Left lobe of liver (tissue), 2 donors: Measurements from ENCODE around the gene KAT6B. TPM values are rescaled to one million over a fixed set of nuclear protein-coding genes. Genes with fewer than 3 reads are reported as not detected.

Source experiments
- ATAC-seq: fragments of 200-7000 bp; cut with Tn5 transposase; one replicate; pipeline ENCODE4 v1.9.1; 2020; ENCODE audit warnings: mild to moderate bottlenecking, moderate library complexity
- DNase-seq: peaks from one replicate; pipeline ENCODE4 v3.0.0-alpha.2; 2020; ENCODE audit warnings: low spot score
- total RNA-seq: library from RNA; stranded (reverse); gene quantifications from one replicate; pipeline ENCODE4 v1.2.1, GENCODE V29; 2021
- donor health status: DM: no; HTN: no; CAD: no; lungs with moderate emphysema.
- donor health status: DM: no; HTN: yes; CAD: no.

KAT6B gene
- total RNA-seq, 1 donor from 2014 or later = 9.4 TPM

DNA sequence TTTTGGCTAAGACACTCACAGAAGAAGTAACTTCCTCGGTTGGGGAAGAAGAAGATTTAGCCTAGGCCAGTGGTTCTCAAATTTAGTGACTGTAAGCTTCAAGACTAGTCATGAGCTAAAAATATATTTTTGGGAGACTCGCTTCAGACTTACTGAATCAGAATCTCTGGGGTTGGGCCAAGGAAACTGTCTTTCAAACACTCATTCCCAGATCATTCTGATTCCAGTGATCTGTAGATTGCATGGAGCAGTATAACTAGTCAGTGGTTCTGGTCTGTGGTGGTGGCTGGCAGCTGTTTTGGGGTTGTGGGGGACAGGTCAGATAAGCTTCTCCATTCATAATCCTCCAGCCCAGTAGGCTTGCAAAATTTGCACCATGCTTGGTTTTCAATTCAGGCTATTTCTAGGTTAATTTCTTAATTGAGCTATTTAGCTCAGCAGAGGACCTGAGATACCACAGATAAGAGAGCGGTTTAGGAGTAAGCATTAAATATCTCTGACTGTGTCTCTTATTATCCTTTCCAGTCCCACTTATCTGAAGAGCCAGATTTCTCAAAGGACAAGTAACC lies 3.8 kb upstream of the KAT6B start:
- no peak for DNase-seq
- no peak for ATAC-seq

DNA sequence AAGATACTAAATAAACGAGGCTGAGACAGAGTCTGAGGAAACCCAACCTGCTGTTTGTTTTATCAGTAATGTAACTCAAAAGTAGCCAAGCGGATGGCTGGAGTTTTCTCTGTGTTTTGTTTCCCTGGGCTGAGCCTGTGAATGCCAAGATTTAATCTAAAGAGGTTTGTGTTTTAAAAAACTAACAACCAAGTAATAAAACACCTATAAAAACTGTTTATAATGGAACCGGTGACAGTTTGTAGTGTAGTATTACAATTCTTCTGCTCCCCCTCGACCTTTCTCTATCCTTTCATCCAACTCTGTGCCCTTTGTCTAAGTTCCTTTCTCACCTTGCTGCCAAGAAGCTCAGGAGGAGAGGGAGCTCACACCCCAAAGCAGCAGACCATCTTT lies 2.6 kb upstream of the KAT6B start:
- ATAC-seq = no peak
- no peak for DNase-seq

DNA sequence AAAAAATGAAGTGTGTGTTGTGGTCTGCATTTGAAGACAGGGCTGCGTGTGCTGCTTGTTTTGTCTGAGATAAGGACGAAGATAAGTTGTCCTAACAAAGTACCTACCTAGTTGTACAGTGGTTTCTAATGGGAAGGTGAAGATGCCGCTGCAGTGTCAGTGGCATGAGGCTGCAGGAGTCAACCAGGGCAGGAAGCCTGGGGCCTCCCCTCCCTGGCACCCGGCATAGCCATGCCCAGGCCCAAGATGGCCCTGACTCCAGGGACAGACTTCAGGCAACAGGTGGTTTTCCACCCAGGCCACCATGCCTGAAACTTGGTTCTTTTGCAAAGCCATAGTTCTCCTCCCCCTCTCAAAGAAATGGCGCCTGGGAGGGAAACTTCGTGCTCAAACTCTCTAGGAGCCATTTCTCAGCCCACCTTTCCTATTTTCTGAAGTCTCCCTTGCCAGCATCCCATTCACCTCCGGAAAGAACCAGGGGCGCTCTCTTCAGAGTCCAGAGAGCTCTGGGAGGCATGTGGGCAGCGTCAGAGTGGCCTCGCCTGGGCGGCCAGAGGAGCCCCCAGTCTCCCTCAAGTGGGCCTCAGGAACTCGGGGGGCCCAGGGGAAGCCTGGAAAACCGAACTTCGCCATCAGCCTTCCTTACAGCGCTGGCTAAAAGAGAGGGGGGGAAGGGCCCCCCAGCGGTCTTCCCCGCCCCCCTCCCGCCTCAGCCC lies 2.1 kb upstream of the KAT6B start:
- DNase-seq (no peak), ATAC-seq (no peak)

DNA sequence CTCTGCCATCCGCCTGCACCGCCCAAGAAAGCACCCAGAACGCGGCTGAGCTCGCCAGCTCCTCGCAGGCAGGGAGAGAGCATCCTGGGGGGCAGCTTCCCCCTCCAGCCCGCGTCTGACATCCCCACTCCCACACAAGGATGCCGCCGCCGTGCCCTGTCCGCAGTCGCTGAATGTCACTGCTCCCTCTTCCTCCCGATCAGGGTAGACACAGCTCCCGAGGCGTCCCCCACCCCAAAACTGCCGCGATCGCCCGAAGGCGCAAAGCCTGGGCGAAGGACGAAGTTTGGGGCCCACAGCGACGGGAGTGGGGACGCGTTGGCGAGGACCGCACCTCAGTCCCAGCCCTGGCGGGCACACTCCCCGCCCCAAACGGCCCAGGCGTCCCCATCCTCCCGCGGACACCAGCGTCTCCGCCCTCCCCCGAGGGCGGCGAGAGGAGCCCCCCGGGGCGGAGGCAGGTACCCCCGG lies 1.5 kb upstream of the KAT6B start:
- DNase-seq = peak; percentile 63
- no peak for ATAC-seq

DNA sequence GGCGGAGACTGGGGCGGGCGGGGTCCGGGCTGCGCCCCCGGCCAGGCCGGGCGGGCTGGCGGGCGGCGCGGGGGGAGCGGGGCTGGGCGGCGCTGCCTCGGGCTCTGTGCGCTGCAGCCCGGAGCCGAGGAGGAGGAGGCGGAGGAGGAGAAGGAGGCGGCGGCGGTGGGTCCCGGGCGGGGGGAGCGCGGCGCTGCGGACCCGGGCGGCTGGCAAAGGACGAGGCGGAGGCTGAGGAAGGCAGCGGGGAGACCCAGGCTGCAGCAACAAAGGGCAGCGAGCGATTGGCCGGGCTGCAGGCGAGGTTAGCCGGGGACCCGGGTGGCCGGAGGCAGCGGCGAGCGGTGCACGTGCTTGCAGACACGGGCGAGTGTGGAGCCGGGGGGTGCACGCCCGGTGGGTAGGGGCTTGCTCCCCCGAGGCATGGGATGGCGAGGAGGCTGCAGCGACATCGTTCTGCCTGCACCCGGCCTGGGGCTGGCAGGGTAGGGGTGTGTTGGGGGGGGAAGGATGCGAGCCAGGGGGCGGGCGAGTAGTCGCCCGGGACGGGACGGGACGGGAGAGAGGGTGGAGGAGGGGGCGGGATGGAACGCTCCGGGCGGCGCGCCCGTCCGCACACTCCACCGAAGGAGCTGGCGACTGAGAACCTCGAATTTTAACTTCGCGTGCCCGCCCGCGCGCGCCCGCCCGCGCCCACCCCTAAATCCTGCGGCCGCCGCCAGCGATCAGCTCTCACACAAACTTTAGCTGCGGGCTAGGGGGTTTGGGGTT lies 844 bp upstream of the KAT6B start:
- peak; percentile 54 for ATAC-seq
- no peak for DNase-seq

DNA sequence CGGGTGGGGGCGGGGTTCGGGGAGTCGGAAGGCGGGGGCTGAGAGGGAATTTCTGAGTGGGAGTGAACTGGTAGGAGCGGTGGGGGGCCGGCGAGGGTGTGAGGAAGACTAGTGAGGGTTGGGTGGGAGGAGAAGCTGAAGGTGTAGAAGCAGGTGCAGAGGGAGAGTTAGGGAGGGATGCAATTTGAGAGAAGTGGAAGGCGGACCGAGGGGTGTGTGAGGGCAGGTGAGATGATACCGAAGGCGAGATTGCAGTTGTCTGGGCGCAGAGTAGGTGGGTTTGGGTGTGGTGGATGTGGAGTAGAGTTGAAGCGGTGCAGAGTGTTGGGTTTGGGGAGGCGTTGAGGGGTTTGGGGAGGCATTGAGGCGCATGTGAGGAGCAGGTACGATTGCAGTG lies 643 bp downstream of the KAT6B start:
- DNase-seq (no peak), ATAC-seq (no peak)

DNA sequence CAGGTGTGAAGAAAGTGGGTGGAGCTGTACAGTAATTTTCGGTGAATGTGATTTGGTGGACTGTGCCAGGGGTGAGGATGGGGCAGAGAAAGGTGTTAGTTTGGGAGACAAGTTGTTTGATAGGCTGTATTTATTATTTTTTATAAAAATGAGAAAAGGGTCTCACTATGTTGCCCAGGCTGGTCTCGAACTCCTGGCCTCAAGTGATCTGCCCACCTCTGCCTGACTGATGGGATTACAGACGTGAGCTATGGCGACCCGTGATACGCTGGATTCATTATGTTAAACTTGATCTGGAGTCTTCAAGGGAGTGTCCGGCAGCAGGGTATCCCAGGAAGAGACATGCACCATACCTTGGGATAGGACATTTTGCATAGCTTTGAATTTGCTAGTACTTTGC lies 1.3 kb downstream of the KAT6B start:
- ATAC-seq (no peak), DNase-seq (no peak)

DNA sequence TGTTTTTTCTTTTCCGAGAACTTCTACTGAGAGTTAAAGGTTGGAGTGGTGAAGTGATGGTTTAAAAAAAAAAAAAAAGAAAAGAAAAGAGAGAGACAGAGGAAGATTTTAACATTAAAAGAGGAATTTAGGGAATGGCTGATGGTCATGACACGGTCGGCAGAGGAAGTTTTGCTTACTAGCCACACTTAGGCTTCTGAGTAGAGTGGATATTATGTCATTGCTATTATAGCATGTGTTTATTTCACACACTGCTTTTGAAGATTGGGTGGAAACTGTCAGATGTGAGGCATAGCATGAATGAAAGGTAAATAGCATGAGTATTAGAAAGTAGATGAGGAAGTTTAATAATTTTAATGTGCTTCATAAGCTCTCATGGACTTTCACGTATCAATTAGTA lies 2.5 kb downstream of the KAT6B start:
- no peak for DNase-seq
- no peak for ATAC-seq

DNA sequence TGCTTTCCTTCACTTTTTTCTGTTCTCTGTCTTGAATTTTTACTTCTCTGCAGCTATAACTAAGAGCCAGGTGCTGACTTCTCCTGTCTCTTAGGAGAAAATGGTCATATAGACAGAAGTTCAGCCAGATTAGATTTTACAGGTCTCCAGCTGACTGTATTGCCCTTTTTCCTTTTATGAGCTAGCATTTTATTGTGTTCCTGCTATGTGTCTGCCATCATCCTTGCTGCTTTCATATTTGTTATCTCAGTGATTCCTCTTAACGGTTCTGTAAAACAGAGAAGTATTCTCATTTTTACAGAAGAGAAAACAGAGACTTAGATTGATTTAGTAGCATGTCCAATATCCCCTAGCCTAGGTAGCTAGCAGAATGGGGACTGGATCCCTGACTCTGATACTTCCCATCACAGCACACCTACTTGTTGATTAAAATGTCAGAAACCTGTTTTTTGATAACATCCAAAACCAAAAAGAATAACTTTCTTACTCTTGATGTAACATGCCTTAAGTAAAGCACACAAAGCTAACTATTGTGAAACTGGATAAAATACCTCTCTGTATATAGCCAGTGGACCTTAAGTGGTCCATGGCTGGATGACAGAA lies 5.2 kb downstream of the KAT6B start:
- ATAC-seq (no peak), DNase-seq (no peak)

DNA sequence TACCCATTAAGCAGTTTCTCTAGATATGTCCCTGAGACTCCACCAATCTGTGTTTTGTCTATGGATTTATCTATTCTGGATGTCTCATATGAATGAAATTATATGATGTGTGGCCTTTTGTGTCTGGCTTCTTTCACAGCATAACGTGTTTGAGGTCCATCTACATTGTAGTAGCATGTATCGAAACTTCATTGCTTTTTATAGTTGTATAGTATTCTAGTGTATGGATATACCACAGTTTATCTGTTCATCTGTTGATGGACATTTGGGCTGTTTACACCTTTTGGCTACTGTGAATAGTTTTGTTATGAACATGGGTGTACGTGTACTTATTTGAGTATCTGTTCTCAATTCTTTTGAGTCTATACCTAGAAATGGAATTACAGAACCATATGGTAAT lies 9.6 kb downstream of the KAT6B start:
- DNase-seq = no peak
- ATAC-seq = no peak

DNA sequence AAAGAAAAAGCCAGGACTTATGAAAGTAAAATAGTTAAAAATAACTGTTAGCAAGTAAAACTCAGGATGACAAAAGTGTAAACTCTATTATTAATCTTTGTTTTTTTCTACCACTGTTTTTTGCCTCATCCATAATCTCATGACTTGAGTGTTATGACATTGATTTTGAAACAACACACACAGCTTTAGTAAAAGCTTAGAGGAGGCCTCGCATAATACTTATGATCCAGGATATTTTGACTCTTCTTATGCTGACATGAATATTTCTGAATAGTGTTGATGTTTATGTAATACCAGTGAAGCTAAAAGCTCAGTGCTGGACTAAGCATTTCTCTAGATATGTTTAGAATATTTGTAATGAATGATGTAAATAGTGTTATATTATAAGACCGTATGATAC lies 10.5 kb downstream of the KAT6B start:
- no peak for DNase-seq

DNA sequence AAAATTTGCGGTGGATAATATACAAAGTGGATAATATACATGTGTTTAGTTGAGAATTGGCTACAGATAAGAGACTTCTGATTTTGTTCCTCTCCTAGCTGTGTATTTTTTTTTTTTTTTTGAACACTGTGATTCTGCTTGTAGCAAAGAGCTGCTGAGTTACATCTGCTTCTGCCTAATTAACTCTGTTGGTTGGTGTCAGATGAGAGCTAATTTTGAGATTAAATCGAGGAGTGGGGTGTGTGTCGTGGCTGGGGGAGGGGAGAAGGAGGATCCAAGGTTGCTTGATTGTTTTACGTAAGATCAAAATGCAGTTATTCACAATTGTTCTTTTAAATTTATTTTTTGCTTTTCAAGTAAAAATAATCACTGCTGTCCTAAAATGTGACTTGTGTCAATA lies 11.3 kb downstream of the KAT6B start:
- no peak for ATAC-seq
- no peak for DNase-seq

More for the DNA sequence above, 10.5 kb downstream of the KAT6B start:
- no peak for ATAC-seq

DNA sequence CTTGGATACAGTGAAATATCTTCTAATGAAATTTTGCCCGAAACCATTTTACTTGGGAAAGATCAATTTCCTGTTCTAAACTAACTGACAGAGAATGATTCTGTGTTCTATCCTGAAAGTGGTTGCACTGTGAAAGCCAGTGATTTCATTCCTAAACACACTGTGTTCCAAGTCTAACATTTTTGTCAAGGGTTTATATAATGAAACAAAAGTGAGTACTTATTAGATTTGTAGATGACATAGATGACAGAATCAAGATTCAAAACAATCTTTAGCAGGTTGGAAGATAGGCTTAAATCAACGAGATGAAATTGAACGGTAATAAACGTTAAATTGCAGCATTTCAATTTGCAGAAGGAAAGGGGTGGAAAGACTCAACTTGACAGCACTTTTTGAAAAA lies 13.3 kb downstream of the KAT6B start:
- ATAC-seq (no peak), DNase-seq (no peak)

DNA sequence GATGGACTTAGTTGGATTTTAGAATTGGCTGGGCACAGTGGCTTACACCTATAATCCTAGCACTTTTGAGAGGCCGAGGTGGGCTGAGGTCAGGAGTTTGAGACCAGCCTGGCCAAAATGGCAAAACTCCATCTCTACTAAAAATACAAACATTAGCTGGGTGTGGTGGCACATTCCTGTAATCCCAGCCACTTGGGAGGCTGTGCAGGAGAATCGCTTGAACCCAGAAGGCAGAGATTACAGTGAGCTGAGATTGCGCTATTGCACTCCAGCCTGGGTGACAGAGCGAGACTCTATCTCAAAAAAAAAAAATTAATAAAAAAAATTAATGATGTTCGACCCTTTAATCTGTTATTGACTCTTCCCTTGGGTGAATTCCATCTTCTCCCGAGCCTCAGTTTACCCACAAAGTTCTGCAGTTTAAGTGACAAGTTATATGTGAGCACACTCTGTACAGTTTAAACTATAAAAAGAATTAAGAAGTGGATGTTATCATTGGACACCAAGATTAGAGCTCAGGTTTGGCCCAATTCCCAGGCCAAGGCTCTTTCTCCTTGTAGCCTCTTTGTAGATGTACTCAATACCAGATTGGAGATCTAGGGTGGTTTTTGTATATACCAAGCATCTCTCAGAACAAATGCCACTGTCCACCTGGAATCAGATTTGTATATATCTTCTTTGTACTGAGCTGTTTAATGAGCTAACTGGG lies 15.0 kb downstream of the KAT6B start:
- no peak for DNase-seq

DNA sequence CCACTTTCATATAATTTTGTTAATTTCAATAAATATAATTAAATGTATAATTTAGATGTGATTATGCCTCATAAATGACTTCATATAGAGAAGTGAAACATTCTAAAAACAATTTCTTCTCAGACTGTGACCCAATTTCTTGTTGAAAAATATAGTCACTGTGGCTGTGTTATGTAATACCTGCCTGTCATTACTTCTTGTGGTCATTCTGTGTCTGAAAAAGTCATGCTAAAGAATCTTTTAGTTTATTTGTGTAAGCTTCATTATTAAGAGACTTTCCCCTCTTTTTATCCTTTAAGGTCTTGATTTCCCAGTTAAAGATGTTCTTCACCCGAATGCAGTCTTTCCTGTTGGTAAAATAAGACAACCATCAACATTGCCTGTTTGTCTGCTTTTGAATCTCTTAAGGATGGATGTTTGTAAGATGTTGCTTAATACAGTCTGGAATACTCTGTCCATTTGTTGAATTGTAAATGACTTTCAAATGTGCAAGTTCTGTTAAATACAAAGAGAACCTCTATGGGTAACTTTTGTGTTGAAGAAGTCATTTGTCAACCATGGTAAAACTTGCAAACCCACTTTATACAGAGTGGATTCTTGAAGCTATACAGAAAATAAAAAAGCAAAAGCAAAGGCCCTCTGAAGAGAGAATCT lies 16.0 kb downstream of the KAT6B start:
- DNase-seq = no peak
- no peak for ATAC-seq

More for the DNA sequence above, 15.0 kb downstream of the KAT6B start:
- no peak for ATAC-seq

DNA sequence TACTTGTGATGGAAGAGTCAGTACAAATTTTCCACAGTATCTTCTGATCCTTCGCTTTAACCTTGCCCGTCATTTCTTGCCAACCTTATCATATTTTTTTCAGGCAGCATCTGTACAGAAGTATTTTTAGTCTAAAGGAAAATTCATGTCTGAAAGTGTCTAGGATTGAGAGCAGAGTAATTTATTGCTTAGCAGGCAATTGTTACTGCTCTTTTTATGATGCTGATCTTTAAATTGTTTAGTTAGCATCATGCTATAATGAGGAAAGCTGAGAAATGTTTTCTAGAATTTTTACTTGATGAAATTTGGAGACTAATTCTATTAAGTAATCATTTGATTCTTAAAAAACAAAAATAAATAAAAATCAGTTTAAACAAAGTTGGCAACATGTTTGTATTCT lies 20.6 kb downstream of the KAT6B start:
- no peak for ATAC-seq
- no peak for DNase-seq

DNA sequence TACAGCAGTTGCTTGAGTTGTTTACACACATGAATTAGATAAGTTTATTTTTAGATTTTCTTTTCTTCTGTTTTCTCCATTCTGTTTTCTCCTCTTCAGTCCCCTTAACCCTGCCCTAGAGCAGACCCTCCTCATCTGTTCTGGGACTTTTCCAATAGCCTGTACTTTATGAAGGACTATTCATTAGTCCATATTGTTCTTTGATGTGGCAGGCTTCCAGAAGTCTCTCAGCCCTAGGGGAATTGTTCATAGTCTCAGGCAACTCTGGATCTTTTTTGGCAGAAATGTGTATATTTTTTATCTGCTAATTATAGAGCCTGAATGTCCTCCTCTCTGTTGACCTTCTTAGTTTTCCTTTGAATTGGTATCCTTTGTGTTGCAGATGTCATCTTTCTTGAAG lies 25.4 kb downstream of the KAT6B start:
- DNase-seq = no peak
- no peak for ATAC-seq

DNA sequence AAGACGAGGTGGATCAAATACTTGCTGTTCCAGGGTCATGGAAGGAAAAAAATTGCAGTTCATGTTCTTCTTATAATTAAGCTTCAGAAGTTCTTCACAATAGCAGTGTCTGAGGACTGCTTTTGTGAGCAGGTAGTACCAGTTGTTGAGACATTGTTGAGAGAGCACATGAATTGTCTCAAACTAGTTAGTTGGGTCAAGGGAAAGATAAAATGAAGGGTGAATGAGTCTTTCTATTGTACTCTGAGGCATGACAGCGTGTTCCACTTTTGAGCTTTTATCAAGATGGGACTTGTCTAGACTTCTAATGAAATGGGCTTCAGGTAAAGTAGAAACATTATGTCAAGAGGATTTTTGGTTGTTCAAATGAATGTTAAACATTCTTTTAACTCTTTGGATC lies 26.0 kb downstream of the KAT6B start:
- ATAC-seq (no peak), DNase-seq (no peak)

DNA sequence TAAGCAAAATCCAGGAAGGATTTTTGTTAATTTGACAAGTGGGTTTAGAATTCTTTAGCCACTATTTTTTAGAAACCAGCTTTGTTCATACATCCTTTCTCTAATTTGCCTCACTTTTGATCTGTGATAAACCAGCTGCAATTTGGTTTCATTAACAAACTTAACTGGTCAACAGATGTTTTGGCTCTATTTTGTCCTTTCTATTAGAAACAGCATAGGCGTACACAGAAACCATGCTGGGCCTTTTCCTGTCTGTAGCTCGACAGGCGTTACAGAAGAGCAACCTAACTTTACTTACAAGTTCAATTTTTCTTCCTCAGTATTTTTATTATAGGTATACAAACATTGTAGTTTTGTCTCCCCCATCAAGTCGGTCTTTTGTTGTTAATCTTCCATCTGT lies 28.2 kb downstream of the KAT6B start:
- DNase-seq (no peak), ATAC-seq (no peak)

DNA sequence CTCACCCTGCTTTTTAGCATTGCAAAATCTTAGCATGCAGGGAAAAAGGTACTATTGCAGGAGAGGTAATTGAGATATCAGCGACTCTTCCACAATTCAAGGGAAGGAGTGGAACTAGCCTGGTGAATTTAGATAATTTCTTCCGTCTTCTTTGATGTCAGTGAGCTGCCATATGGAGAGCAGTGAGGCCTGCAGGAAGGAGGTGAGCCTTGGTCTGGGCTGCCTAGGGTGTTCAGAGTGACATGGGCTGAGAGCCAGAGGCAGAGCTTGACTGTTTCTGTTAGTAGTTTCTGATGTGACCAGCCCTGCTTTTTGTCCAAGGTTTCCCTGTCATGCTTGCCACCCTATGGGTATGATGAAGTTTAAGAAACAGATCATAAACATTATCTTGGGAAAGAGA lies 28.6 kb downstream of the KAT6B start:
- DNase-seq = no peak
- peak; percentile 74 for ATAC-seq

DNA sequence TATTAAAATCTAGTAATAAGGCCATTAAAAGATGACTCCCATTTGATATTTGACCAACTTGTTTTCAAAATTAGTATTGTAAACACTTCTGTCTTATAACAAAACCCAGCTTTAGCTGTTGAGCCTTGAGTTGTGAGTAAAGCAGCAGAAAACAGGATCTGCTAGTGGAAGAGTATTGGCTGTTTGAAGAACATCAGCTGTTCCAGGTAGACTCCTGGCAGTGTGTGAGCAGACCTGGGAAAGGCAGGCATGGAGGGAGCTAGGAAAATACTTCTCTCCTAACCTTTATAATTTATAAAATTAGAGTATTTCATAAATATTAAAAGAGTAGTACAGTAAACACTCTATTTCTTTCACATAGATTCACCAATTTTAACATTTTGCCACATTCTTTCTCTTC lies 29.0 kb downstream of the KAT6B start:
- ATAC-seq = no peak

More for the DNA sequence above, 29.0 kb downstream of the KAT6B start:
- no peak for DNase-seq
